GM21529 (cell line): ENCODE results near the gene LSM11.

ENCODE experiments used
- ATAC-seq: cut with Tn5 transposase; IDR thresholded peaks from one replicate; pipeline ENCODE4 v1.9.1; 2021; ENCODE audit not compliant: unreplicated experiment

LSM11 gene

DNA sequence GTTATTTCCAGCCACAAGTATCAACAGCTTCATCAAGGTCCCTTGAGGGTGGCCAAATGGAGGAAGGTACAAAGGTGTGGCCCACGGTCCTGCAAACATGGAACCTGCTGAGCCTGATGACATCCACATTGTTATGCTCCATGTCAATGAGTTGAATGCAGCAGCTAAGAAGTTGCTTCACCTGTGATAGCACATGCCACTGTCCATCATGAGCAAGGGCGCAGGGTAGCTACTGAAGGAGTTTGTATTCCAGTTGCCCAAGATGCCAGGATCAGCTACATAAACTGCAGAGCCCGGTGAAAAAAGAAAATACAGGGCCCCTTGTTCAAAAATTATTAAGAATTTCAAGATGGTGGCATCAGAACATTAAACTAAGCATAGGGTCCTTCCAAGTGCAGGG, 24.2 kb downstream of the LSM11 start:
- no peak for ATAC-seq

DNA sequence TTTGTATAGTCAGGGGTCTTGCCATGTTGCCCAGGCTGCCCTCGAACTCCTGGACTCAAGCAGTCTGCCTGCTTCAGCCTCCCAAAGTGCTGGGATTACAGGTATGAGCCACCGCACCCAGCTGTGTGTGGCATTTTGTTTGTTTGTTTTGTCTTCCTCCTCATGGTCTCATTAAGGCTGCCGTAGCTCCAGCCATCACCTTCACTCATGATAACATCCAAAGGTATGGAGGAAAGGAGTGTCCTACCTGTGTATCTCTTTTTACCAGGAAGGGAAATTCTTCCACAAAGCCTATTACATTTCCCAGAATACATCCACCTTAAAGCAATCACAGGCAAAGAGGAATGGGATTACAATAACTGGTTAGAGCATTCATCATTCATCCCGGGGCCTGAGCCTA, 27.2 kb downstream of the LSM11 start:
- no peak for ATAC-seq

DNA sequence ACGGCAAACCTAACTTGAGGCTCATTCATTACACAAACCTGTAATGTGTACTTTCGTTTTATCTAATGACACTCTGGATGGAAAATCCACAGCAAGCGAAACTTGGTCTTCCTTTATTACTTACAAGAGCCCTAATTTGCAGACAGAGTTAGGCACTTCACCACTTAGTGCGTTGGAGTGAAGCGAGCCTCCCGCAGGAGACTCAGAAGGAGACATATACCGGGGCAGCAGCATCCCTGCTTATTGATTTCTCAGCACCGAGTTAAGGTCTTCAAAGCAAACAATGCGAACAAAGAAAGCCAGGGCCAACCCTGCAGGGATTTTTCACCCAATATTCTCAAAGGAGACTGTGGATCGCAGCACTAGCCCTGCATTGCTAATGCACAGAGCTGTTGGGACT, 28.6 kb downstream of the LSM11 start:
- no peak for ATAC-seq

DNA sequence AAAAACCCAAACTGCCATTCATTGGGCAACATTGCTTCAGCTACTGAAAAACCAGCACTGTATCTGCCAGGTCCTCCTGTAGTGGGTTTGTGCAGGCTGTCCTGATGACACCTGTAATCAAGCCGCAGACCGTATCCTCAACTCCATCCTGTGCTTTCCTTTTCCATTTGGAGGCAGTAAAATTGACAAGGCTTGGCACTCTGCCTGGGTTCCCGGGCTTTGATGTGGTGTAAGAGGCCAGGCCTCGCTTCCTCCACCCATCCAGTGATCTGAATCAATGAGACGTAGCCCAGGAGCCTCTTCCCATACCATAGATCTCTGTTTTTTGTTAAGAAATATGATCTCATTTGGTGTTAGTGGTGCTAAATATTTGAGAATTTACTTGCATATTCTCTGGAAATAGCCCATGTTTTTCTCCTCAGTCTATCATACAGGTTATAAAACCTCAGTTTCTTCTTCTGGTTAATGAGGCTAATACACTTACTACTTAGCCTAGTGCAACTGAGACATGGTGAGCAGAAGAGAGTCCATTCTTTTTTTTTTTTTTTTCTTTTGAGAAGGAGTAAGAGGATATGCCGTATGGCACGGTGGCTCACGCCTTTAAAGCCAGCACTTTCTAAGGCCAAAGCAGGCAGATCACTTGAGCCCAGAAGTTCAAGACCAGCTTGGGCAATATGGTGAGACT, 34.8 kb downstream of the LSM11 start:
- no peak for ATAC-seq

DNA sequence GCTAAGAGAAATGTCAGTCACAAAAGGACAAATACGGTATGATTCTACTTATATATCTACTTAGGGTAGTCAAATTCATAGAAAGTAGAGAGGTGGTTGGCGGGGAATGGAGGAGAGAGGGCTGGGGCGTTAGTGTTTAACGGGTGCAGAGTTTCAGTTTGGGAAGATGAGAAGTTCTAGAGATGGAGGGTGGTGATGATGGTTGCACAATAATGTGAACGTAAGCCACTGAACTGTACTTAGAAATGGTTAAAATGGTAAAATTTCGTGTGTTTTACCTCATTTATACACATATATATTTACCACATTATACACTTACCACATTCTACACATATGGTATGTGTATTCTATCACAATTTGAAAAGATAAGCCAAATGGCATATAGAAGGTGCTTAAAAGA, 35.7 kb downstream of the LSM11 start:
- ATAC-seq: no peak

GRCh38 chr5:157785801-157786200, 42.3 kb downstream of the LSM11 start:
- no peak for ATAC-seq

- ATAC-seq: no peak
Observed at GRCh38 chr5:157793301-157793700, 49.8 kb downstream of the LSM11 start.

DNA sequence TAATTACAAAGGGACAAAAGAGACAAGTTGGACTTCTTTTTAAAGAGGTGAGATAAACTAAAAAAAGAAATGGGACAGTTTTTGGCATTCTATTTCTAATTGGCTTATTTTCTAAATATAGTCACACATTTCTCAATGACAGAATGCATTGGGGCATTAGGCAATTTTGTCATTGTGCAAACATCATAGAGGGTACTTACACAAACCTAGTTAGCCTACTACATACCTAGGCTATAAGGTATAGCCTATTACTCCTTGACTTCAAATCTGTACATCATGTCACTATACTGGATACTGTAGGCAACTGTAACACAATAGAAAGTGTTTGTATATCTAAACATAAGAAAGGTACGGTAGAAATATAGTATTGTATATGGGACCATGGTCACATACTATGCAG, 56.1 kb downstream of the LSM11 start:
- ATAC-seq: no peak

- no peak for ATAC-seq
Observed at GRCh38 chr5:157800137-157800536, 56.6 kb downstream of the LSM11 start.

DNA sequence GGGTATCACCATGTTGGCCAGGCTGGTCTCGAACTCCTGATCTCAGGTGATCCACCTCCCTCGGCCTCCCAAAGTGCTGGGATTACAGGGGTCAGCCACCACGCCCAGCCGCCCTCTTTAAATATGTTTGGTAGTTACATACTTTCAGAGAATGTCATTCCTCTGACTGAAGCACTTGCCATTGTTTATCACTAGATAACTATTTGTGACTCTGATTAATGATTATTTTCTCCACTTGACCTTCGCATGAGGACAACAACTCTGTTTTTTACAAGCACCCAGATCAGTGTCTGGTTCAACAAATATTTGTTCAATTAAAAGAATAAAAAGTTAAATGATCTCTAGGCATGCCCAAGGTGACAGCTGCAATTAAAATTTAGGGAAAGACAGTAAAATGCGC, 59.2 kb downstream of the LSM11 start:
- no peak for ATAC-seq

GRCh38 chr5:157808043-157808442, 64.5 kb downstream of the LSM11 start:
- no peak for ATAC-seq
